Stimulated activated CD4-positive, alpha-beta T cell treated with anti-CD3 and anti-CD28 coated beads, Interleukin-4, amount 100 ng/mL, for 4 hours (primary cell): ENCODE data around the gene RNF214.
"Not testable (repeated sequence)": the region's sequence is repeated elsewhere in the genome, so short reads cannot be mapped to it uniquely, and the experiment has no call there.

ENCODE experiments used
- DNase-seq, 2 experiments: peaks; one replicate each; pipeline ENCODE4 v3.0.0-alpha.2; 2020

RNF214 gene

DNA sequence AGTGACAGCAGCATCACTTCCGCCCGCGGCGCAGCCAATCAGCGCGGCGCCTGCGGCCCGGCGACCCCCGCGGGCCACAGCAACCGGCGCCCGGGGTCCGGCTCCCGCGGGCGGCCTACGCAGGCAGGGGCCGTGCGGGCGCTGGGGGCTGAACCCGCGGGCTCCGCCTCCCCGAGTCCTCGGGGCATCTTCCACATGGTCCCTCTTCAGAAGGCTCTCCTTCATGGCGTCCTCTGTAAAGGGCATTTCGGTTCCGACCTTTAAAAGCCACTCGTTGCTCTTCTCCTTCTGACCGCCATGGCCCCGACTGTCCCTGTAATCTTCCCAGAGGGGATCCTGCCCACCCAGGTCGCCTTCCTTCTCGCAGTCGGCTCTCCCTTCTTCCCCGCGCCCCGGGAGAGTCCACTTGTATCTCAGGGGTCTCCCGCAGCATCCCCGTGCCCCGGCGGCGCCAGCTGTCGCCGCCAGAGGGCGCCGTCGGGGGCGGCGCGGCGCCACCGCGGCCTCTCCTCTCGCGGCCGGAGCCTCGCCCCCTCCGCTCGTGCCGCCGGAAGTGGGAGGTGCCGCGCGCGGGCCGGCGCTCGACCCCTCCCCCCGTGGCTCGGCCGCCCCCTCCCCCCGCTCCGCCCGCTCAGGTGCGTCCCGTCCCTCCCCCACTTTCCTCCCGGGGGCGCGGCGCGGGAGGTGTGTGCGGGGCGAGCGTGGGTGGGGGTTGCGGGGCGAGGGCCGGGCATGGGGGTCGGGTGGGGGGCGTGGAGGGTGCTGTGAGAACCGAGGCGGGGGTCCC, at the start of gene RNF214:
TSS of gene RNF214 (plus strand) at position 580 of the 787 bp plus-strand sequence. CDS start 1,602 bp downstream, outside the sequence.
- peak; percentile 76 to 78 for DNase-seq

- not testable (repeated sequence) for DNase-seq
Measured at GRCh38 chr11:117183178-117183577, 49.3 kb upstream of the RNF214 start.

- no peak for DNase-seq
Measured at GRCh38 chr11:117183724-117184349, 48.6 kb upstream of the RNF214 start.

GRCh38 chr11:117185736-117186430, 46.6 kb upstream of the RNF214 start:
- no peak for DNase-seq

- no peak for DNase-seq
Measured at GRCh38 chr11:117186431-117186761, 46.1 kb upstream of the RNF214 start.

DNA sequence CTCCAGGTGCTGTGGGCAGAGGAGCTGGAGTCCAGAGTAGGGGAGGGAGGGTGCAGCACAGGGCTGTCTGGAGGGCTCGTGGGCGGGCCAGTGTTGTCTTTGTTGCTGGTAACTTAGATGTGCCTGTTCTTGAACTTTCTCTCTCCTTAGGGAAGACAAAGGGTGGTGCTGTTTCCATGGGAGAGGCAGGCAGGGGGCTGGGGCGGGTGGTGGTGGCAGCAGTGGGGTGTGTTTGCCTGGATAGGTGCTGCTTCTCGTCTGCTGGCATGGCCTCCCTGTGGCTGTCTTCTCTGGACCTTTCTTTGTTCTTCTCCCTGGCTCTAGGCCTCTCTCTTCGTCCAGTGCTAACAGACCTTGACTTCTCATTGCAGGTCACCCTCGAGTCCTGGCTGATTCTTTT, 45.5 kb upstream of the RNF214 start:
- no peak for DNase-seq

GRCh38 chr11:117187428-117187798, 45.1 kb upstream of the RNF214 start:
- DNase-seq = no peak

GRCh38 chr11:117187799-117188481, 44.5 kb upstream of the RNF214 start:
- no peak for DNase-seq

DNA sequence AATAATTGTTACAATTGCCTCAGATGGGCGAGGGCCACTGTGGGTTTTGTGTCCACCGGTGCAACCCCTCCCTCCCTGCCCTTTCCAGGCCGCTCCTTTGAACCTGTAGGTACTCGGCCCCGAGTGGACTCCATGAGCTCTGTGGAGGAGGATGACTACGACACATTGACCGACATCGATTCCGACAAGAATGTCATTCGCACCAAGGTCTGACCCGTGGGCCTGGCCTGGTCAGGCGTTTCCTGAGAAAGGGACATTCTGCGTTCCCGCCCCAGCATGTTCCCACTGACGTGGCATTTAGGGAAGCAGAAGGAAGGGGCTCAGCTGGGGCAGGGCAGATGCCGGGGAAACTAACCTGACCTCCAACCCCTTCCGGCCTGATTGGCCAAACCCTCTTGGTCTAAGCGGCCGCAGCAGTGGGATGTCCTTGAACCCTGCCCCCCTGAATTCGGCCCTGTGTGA, 43.8 kb upstream of the RNF214 start:
- DNase-seq = no peak

- no peak for DNase-seq
Measured at GRCh38 chr11:117189191-117189940, 43.1 kb upstream of the RNF214 start.

DNA sequence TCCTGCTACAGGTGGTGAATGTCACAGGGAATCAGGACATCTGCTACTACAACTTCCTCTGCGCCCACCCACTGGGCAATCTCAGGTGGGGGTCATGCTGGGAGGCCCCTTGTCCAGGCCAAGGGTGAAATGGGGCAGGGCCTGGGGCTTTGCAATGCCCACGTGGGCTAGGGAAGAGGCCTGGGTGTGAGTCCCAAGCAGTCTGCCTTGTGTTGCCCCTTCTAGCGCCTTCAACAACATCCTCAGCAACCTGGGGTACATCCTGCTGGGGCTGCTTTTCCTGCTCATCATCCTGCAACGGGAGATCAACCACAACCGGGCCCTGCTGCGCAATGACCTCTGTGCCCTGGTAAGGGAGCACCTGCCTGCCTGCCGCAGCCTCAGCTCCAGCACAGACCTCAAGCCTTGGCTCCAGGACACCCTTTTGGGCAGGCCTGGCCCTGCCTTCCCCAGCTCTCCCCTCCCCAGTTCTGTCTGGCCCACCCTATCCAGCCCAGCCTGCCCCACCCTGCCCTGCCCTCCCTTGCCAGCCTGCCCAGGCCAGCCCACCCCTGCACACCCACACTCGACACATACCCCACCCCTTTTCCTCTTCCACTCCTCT, 42.4 kb upstream of the RNF214 start:
- no peak for DNase-seq

DNA sequence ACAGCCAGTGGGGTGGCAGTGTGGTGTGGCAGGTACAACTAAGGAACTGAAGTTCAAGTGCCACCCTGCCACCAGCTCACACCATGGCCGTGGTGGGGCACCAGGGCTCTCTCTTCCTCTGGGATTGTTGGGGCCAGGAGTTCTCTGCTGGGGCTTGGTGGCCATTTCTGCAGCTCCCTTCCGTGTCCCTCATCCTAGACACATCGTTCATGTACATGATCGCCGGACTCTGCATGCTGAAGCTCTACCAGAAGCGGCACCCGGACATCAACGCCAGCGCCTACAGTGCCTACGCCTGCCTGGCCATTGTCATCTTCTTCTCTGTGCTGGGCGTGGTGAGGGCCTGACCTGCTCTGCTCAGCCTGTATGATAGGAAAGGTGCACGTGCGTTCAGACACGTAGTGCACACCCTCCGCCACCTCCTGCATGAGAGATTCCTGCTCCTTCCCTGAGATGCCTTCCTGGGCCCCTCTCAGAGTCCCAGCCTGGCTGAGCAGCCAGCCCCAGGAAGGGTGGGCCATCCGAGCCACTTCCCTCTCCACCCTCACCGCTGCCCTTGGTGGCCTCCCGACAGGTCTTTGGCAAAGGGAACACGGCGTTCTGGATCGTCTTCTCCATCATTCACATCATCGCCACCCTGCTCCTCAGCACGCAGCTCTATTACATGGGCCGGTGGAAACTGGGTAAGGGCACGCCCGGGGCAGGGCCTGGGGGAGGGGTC, 40.6 kb upstream of the RNF214 start:
- DNase-seq = no peak

DNA sequence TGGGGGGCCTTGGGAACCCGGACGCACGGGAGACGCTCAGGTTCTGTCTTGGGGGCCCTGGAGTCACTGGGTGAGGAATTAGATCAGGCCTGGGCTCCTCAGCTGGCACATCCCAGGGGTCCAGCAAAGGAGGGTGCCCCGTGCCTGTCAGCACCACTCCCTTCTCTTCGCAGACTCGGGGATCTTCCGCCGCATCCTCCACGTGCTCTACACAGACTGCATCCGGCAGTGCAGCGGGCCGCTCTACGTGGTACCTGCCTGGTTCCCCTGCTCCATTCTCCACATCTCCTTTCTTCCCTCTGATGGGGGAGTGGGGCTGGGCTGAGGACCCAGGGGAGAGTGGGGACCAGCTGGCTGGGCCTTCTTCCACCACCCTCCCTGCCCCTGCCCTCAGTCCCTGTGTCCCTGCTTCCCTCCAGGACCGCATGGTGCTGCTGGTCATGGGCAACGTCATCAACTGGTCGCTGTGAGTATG, 40.0 kb upstream of the RNF214 start:
- no peak for DNase-seq

GRCh38 chr11:117193130-117194020, 39.1 kb upstream of the RNF214 start:
- no peak for DNase-seq

GRCh38 chr11:117194267-117194666, 38.2 kb upstream of the RNF214 start:
- DNase-seq = no peak

- no peak for DNase-seq
Measured at GRCh38 chr11:117195258-117195657, 37.2 kb upstream of the RNF214 start.

DNA sequence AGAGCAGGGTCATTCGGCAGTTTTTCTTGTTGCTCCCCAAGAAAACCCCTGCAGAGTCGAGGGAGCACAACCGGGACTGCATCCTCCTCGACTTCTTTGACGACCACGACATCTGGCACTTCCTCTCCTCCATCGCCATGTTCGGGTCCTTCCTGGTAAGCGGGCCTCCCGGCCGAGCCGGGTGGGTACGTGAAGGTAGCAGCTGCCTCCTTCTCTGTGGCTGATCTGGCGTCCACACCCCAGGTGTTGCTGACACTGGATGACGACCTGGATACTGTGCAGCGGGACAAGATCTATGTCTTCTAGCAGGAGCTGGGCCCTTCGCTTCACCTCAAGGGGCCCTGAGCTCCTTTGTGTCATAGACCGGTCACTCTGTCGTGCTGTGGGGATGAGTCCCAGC, 36.7 kb upstream of the RNF214 start:
- no peak for DNase-seq

DNA sequence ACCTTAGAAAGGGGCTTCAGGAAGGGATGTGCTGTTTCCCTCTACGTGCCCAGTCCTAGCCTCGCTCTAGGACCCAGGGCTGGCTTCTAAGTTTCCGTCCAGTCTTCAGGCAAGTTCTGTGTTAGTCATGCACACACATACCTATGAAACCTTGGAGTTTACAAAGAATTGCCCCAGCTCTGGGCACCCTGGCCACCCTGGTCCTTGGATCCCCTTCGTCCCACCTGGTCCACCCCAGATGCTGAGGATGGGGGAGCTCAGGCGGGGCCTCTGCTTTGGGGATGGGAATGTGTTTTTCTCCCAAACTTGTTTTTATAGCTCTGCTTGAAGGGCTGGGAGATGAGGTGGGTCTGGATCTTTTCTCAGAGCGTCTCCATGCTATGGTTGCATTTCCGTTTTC, 35.5 kb upstream of the RNF214 start:
- no peak for DNase-seq

GRCh38 chr11:117197516-117198456, 34.7 kb upstream of the RNF214 start:
- DNase-seq = no peak
